ENCODE measurements around the gene BTBD17. TPM values are rescaled to one million over a fixed set of nuclear protein-coding genes. Genes with fewer than 3 reads are reported as not detected.

BTBD17 gene
- total RNA-seq, 4 donors from 2014 or later: not detected

GRCh38 chr17:74356646-74357465 is 4.8 kb downstream of the BTBD17 start:
- no peak for TF ChIP-seq EP300 (IDR thresholded peaks at IDR 0.05)
- TF ChIP-seq, protein P1, sequence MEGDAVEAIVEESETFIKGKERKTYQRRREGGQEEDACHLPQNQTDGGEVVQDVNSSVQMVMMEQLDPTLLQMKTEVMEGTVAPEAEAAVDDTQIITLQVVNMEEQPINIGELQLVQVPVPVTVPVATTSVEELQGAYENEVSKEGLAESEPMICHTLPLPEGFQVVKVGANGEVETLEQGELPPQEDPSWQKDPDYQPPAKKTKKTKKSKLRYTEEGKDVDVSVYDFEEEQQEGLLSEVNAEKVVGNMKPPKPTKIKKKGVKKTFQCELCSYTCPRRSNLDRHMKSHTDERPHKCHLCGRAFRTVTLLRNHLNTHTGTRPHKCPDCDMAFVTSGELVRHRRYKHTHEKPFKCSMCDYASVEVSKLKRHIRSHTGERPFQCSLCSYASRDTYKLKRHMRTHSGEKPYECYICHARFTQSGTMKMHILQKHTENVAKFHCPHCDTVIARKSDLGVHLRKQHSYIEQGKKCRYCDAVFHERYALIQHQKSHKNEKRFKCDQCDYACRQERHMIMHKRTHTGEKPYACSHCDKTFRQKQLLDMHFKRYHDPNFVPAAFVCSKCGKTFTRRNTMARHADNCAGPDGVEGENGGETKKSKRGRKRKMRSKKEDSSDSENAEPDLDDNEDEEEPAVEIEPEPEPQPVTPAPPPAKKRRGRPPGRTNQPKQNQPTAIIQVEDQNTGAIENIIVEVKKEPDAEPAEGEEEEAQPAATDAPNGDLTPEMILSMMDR (IDR thresholded peaks at IDR 0.05): no peak
- TF ChIP-seq POLR2AphosphoS5 (IDR thresholded peaks at IDR 0.05): no peak
- no peak for TF ChIP-seq POLR2A (IDR thresholded peaks at IDR 0.05)
- Histone ChIP-seq H3K36me3 (no peaks in the 10 kb centered on the region), H3K4me1 (peaks cover 13% of the 10 kb centered on the region), H3K27me3 (peaks cover 100% of the 10 kb centered on the region), H3K4me3 (peak overlapping the region; percentile 39), H3K9me3 (no peaks in the 10 kb centered on the region), H3K27ac (no peak overlapping the region)
- WGBS: 0% methylated on average over 4 of the region's 105 CpGs
- no peak for DNase-seq (ENCODE audit: low spot score in 2 of 2)

DNA sequence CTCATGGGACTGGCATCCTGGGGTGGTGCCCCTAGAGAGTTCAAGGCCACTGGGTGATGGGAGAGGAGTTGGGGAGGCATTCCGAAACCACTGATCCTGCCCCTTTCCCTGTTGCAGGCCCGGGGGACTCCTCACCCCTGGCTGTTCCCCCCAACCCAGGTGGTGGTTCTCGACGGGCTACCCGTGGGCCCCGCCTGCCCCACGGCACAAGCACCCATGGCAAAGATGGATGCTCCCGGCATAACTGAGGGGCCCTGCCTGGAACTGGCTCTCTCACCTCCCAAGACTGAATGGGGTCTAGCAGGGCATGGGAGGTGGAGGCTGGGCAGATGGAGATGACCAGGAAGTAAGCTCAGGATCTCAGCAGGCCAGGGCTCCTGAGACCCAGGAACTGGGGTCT is 6.6 kb downstream of the BTBD17 start:
- no CpG with 5 or more reads among the region's 8 CpGs for WGBS
- no peaks in the 10 kb centered on the region for H3K9me3 ChIP-seq
- H3K27me3 ChIP-seq: peaks cover 100% of the 10 kb centered on the region
- no peak overlapping the region for H3K4me3 ChIP-seq
- H3K36me3 ChIP-seq: no peaks in the 10 kb centered on the region
- H3K27ac ChIP-seq: no peak overlapping the region
- TF ChIP-seq, protein P1 (IDR thresholded peaks at IDR 0.05): no peak
- TF ChIP-seq POLR2AphosphoS5 (IDR thresholded peaks at IDR 0.05) (no peak), EP300 (IDR thresholded peaks at IDR 0.05) (no peak), POLR2A (IDR thresholded peaks at IDR 0.05) (no peak)
- no peak for DNase-seq (ENCODE audit: low spot score in 2 of 2)
- peaks cover 15% of the 10 kb centered on the region for H3K4me1 ChIP-seq

DNA sequence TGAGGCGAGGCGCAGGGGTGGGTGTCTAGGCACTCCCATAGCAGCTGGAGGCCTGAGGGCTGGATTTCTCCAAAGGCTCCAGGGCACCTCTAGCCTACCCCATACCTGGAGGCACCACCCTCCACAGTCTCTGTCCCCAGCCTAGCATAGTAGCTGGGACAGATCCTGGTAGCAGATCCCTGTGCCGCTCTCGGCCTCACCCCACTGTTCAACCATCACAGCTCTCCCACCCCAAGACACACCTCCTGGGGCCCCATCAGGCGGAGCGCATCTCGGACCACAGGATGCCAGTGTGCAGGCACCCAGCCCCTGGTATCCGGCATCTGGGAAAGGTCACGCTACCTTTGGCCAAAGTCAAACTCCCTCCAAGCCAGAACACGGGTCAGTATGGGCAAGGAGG is 7.1 kb downstream of the BTBD17 start:
- no peak overlapping the region for H3K4me3 ChIP-seq
- TF ChIP-seq POLR2A (IDR thresholded peaks at IDR 0.05) (no peak), EP300 (IDR thresholded peaks at IDR 0.05) (no peak), POLR2AphosphoS5 (IDR thresholded peaks at IDR 0.05) (no peak)
- TF ChIP-seq, protein P1 (IDR thresholded peaks at IDR 0.05): no peak
- DNase-seq (ENCODE audit: low spot score in 2 of 2): no peak
- peaks cover 15% of the 10 kb centered on the region for H3K4me1 ChIP-seq
- H3K27me3 ChIP-seq: peaks cover 97% of the 10 kb centered on the region
- no peak overlapping the region for H3K27ac ChIP-seq
- WGBS: 82% methylated on average over 6 of the region's 10 CpGs
- no peaks in the 10 kb centered on the region for H3K36me3 ChIP-seq
- no peaks in the 10 kb centered on the region for H3K9me3 ChIP-seq

DNA sequence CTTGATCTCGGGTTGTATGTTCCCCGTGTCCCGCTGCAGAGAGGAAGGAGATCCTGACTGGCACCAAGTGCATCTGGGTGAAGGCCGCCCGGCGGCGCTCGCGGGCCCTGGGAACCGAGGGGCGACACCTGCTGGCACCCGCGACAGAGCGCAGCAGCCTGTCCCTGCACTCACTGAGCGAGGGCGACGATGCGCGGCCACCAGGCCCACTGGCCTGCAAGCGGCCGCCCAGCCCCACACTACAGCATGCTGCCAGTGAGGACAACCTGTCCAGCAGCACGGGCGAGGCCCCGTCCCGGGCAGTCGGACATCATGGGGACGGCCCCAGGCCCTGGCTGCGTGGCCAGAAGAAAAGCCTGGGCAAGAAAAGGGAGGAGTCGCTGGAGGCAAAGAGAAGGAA is 7.5 kb downstream of the BTBD17 start:
- Histone ChIP-seq H3K36me3 (no peaks in the 10 kb centered on the region), H3K27ac (no peak overlapping the region), H3K27me3 (peaks cover 97% of the 10 kb centered on the region), H3K4me1 (peaks cover 15% of the 10 kb centered on the region), H3K9me3 (no peaks in the 10 kb centered on the region), H3K4me3 (no peak overlapping the region)
- TF ChIP-seq POLR2AphosphoS5 (IDR thresholded peaks at IDR 0.05) (no peak), EP300 (IDR thresholded peaks at IDR 0.05) (no peak), POLR2A (IDR thresholded peaks at IDR 0.05) (no peak)
- TF ChIP-seq, protein P1 (IDR thresholded peaks at IDR 0.05): no peak
- 68% methylated on average over 15 of the region's 29 CpGs for WGBS
- DNase-seq (ENCODE audit: low spot score in 2 of 2): no peak

DNA sequence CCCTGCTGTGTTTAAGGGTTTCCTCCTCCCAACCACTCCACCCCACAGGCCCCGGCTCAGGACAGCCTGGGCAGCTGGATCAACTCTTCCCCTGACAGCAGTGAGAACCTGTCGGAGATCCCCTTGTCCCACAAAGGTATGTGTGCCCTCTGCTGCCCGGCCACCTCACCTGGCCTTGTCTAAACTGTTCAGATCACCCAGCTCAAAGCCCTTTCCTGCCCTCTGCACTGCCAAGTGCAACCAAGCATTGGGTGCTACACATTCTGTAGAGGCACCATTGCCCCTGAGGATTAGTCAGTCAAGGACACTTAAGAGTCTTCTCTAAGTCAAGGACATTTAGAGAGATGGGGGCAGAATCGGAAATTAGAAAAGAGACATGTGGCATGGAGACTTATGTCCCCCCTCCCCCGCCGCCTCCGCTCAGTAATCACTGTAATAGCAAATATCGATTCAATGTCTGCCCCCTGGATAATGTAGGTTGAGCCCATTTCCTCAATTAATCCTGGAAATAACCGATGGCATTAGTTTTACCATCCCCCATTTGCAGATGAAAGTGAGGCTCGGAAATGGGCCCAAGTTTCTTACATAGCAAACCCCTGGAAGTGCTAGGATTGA is 8.1 kb downstream of the BTBD17 start:
- 74% methylated on average over 10 of the region's 10 CpGs for WGBS
- H3K4me1 ChIP-seq: peaks cover 15% of the 10 kb centered on the region
- no peak for DNase-seq (ENCODE audit: low spot score in 2 of 2)
- no peaks in the 10 kb centered on the region for H3K36me3 ChIP-seq
- H3K27me3 ChIP-seq: peaks cover 96% of the 10 kb centered on the region
- H3K27ac ChIP-seq: no peak overlapping the region
- no peaks in the 10 kb centered on the region for H3K9me3 ChIP-seq
- H3K4me3 ChIP-seq: no peak overlapping the region
- TF ChIP-seq POLR2AphosphoS5 (IDR thresholded peaks at IDR 0.05) (no peak), EP300 (IDR thresholded peaks at IDR 0.05) (no peak), POLR2A (IDR thresholded peaks at IDR 0.05) (no peak)
- TF ChIP-seq, protein P1 (IDR thresholded peaks at IDR 0.05): no peak

All from suprapubic skin (tissue), 4 donors.